Muscle of leg (tissue), 11 donors: ENCODE measurements around the gene TBC1D16. TPM values are rescaled to one million over a fixed set of nuclear protein-coding genes. Genes with fewer than 3 reads are reported as not detected.

Source experiments
- DNase-seq: peaks from one replicate; pipeline ENCODE4 v3.0.0; 2013
- H3K27ac ChIP-seq: one replicate; pipeline ENCODE4 v1.5.1; 2013; ENCODE audit warnings: mild to moderate bottlenecking, low read length, control low read depth
- H3K27me3 ChIP-seq: one replicate; pipeline ENCODE4 v1.6.1; 2013; ENCODE audit warnings: low read length; ENCODE audit not compliant: control insufficient read depth, insufficient read depth
- H3K36me3 ChIP-seq: one replicate; pipeline ENCODE4 v1.6.1; 2013; ENCODE audit warnings: low read length; ENCODE audit not compliant: control insufficient read depth, insufficient read depth
- H3K4me1 ChIP-seq: one replicate; pipeline ENCODE4 v1.6.1; 2013; ENCODE audit warnings: low read length; ENCODE audit not compliant: control insufficient read depth, insufficient read depth
- H3K4me3 ChIP-seq: one replicate; pipeline ENCODE4 v1.5.1; 2013; ENCODE audit warnings: low read length, control low read depth
- H3K9me3 ChIP-seq: replicated peaks from 2 replicates; pipeline ENCODE4 v1.6.1; 2013; ENCODE audit warnings: low read depth, low read length; ENCODE audit not compliant: control insufficient read depth
- WGBS: methylation state at CpG from one replicate; pipeline ENCODE4 v1.1.5; 2013; ENCODE audit warnings: missing lambda C conversion rate; ENCODE audit not compliant: insufficient coverage; 5-methylcytosine and 5-hydroxymethylcytosine counted together
- polyA plus RNA-seq, 8 donors: library from polyadenylated mRNA; unstranded; fragments of 120-200 nt; gene quantifications; one replicate each; pipeline versions ENCODE4 v1.2.1 to v1.2.3, GENCODE V29; 2013; ENCODE audit warnings: inconsistent platforms in 1 of 8, low replicate concordance in 1 of 8; ENCODE audit not compliant: insufficient read length in 8 of 8, insufficient read depth in 1 of 8
- total RNA-seq: library from RNA; stranded (reverse); fragments of 120-200 nt; gene quantifications from one replicate; pipeline ENCODE4 v1.2.4, GENCODE V29; 2013

Gene TBC1D16
- total and polyA plus RNA-seq, 9 donors: 22.6 to 43.8 (median 34.1) TPM

DNA sequence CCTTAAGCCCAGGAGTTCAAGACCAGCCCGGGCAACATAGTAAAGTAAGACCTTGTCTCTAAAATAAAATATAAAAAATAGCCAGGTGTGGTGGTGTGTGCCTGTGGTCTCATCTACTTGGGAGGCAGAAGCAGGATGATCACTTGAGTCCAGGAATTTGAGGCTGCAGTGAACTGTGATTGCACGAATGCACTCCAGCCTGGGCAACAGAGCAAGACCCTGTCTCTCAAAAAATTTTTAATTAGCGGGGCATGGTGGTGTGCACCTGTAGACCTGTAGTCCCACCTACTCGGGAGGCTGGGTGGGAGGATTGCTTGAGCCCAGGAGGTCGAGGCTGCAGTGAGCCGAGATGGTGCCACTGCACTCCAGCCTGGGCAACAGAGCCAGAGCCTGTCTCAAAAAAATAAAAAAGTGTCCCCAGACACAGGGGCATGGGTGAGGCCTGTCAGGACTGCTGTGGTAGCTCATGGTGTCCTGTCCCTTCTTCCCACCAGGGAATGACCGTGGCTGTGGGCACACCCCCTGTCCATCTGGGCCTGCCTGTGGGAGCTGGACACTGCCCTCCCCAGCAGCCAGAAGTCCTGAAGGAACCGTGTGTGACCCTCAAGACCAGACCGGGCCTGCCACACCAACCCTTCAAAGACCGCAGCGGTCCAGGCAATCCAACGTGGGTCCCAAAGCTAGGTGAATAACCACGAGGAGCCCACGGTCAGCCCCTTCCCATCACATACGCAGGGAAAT lies 34.9 kb upstream of the TBC1D16 start:
- Histone ChIP-seq H3K27ac (peak overlapping the region; percentile 88), H3K9me3 (no peaks in the 10 kb centered on the region), H3K4me1 (peaks cover 23% of the 10 kb centered on the region), H3K36me3 (peaks cover 11% of the 10 kb centered on the region), H3K4me3 (peak overlapping the region; percentile 24), H3K27me3 (no peaks in the 10 kb centered on the region)
- DNase-seq: no peak
- 89% methylated on average over 14 of the region's 15 CpGs for WGBS

DNA sequence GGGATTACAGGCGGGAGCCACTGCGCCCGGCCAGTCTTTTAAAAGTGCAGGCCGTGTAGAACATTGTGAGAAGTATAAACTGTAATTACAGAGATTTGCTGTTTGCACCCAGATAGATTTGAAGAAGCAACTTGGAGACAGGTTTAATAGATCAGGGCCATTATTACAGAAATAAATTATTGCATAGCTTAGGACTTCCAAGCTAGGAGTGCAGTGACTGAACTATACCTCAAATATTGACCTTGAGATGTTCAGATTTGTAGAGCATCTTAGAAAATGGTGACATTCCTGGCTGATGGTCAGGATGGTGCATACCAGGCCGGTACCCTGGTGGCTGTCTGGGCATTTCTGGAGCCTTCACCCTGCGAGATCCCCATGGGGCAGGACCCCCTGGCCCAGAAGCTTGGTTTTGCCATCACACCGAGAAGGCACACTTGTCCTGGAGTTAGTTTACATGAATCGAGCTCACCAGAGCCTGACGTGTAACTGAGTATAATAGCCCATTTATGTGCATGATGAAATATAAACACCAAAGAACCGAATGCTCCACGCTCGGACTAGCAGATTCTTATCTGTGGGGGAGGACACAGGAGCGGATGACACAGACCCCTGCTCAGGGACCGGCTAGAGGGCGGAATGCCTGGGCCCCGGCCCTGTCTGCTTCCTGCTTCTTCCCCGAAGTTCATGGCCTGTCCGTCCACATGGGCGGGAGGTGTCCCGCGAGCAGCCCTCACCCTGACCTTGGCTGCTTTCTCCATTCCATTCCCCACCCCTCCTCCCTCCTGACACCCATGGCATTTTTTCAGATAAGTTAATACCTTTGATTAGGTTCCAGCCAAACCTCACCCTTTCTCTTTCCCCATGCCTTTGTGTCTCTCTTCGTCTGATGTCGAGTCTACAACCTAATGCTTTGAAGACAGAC lies 32.9 kb upstream of the TBC1D16 start:
- Histone ChIP-seq H3K27me3 (no peaks in the 10 kb centered on the region), H3K27ac (peak overlapping the region; percentile 20), H3K4me3 (no peak overlapping the region), H3K4me1 (peaks cover 23% of the 10 kb centered on the region), H3K9me3 (no peaks in the 10 kb centered on the region), H3K36me3 (peaks cover 17% of the 10 kb centered on the region)
- WGBS: 55% methylated on average over 21 of the region's 23 CpGs
- DNase-seq: no peak

DNA sequence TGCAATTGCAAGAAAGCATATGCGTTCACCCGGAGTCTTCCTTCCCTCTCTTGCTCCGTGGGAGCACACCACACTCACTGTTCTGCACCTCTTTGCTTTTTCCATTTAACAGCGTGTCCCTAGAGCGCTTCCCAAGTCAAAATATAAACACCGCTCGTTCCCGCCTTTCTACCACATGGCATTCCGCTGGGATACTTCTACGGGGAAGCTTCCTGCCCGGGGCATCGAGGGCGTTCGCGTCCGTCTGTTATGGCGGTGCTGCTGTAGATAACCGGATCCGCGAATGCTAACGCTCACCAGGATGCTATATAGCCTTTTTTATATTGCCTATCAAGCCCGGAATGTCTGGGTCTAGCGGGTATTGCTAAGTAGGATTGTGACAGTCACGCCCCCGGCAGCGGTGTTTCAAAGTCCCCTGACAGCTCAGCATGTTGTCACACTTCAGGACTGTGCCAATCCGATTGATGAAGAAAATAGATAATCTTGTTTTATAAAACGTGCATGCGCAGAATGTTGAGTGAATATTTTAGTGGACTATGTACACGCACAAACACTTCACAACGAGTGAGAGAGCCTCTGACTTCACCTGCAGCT lies 31.8 kb upstream of the TBC1D16 start:
- H3K4me3 ChIP-seq: no peak overlapping the region
- peaks cover 17% of the 10 kb centered on the region for H3K36me3 ChIP-seq
- H3K27me3 ChIP-seq: no peaks in the 10 kb centered on the region
- H3K27ac ChIP-seq: no peak overlapping the region
- WGBS: 88% methylated on average over 20 of the region's 31 CpGs
- peaks cover 23% of the 10 kb centered on the region for H3K4me1 ChIP-seq
- DNase-seq: no peak
- H3K9me3 ChIP-seq: no peaks in the 10 kb centered on the region

DNA sequence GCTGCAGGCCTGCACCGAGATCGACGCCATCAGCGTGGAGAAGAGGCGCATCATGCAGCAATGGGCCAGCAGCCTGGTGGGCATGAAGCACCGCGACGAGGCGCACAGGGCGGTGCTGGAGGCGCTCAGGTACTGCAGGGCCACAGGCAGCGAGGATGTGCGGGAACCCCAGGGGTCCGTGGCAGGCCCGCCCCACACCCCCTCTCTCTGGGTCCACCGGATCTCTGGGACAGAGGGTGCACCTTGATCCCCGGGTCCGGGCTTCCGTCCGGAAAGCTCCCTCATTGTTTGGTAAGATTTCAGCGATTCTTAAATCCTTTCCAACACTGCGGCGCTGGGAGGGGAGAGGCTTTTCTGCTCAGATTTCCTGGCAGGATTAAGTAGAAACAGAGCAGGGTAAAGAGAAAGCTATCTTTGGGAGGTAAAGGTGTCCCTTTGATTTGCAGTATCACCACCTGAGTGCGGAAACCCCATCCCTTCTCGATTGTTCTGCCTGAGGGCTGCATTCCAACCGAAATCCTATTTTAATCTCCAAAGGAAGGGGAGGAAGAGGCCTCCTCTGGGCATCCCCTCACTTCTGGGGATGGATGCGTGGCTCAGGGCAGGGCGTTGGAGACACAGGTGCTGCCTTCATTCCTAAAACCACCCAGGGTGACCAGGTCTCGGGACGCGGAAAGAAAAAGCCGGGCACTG lies 30.0 kb upstream of the TBC1D16 start:
- 76% methylated on average over 14 of the region's 32 CpGs for WGBS
- no peaks in the 10 kb centered on the region for H3K27me3 ChIP-seq
- DNase-seq: peak; percentile 31
- no peak overlapping the region for H3K27ac ChIP-seq
- H3K36me3 ChIP-seq: peaks cover 20% of the 10 kb centered on the region
- H3K4me3 ChIP-seq: no peak overlapping the region
- H3K9me3 ChIP-seq: no peaks in the 10 kb centered on the region
- H3K4me1 ChIP-seq: peaks cover 13% of the 10 kb centered on the region

DNA sequence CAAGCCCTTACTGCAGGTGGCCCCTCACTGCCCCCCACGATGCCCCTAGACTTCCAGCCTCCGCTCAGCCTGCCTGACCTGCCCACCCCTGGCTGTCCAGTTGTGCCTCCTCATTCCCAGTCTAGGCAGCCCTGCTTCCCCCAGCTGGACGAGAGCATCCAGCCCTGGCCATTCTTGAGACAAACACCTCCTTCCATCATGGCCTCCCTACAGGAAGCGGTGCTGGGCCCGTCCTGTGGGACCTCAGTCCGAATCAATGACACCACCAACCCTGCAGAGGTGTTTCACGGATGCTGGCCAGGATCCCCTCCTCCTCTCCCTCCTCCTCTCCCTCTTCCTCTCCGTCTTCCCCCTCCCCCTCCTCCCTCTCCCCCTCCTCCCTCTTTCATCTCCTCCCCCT lies 29.0 kb upstream of the TBC1D16 start:
- H3K27me3 ChIP-seq: no peaks in the 10 kb centered on the region
- 66% methylated on average over 8 of the region's 8 CpGs for WGBS
- H3K27ac ChIP-seq: no peak overlapping the region
- H3K36me3 ChIP-seq: peaks cover 23% of the 10 kb centered on the region
- H3K9me3 ChIP-seq: no peaks in the 10 kb centered on the region
- H3K4me1 ChIP-seq: peaks cover 11% of the 10 kb centered on the region
- DNase-seq: no peak
- no peak overlapping the region for H3K4me3 ChIP-seq

DNA sequence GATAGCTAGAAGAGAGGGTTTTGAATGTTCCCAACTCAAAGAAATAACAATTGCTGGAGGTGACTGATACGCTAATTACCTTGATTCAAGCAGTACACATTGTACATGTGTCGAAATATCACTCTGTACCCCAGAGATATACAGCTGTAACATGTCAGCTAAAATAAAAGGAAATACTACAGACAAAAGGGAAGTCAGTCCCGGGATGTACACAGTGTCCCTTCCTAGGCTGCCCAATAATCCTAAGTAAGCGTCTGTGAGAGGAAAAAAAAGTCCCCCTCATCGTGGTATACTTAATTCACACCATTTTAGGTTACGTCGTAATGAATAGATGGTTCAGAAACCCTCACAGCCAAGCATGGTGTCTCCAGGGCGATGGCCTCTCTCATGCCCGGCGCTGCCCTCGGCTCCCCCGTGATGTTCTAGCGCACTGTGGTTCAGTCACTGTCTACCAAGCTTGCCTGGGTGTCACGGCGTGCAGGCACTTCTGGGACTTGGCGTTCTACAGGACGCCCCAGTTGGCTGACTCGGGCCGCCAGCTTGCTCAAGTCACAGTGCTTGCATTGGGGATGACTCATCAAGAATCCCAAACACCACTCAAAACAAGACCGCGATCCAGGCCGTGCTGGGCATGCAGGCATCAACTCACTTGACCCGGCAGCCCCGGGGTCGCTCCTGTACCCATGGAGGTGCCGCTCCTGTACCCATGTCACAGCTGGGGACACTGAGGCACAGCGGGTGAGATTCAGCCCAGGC lies 28.3 kb upstream of the TBC1D16 start:
- peaks cover 10% of the 10 kb centered on the region for H3K4me1 ChIP-seq
- WGBS: 86% methylated on average over 22 of the region's 27 CpGs
- peaks cover 25% of the 10 kb centered on the region for H3K36me3 ChIP-seq
- no peak for DNase-seq
- no peaks in the 10 kb centered on the region for H3K9me3 ChIP-seq
- H3K4me3 ChIP-seq: no peak overlapping the region
- no peak overlapping the region for H3K27ac ChIP-seq
- no peaks in the 10 kb centered on the region for H3K27me3 ChIP-seq

DNA sequence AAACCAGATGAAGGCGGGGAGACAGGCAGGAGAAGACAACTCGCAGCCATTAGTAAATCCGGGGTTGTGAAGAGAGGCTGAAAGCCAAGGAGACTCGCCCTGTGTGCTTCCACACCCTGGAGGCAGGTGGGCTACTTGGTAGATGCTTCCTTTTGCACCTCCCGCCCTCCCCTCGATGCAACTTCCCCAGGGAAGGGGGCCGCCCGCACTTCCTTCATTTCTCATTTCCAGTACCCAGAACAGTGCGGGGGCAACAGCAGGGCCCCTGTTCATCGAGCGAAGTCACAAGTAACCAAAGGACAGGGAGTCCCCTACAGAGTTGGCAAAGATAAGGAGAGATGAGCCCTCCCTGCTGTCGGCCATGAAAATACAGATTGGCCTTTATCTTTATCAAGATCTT lies 25.7 kb upstream of the TBC1D16 start:
- Histone ChIP-seq H3K36me3 (peaks cover 22% of the 10 kb centered on the region), H3K27me3 (no peaks in the 10 kb centered on the region), H3K9me3 (no peaks in the 10 kb centered on the region), H3K4me3 (no peak overlapping the region), H3K4me1 (peaks cover 3% of the 10 kb centered on the region), H3K27ac (no peak overlapping the region)
- DNase-seq: no peak
- 77% methylated on average over 3 of the region's 12 CpGs for WGBS

DNA sequence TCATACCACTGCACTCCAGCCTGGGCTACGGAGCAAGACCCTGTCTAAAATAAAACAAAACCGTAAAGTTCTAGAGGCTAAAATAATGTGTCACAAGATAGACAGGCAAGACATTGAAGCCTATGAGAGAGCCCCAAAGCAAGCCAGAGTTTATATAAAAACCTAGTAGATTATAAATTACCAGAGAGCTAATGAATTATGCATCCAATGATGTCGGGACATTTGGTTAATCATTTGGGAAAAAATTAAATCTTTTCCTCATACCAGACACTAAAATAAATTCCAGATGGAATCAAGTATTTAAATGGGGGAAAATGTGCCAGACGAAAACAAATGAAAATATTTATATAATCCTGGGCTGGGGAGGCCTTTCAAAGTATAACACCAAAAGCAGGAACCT lies 25.0 kb upstream of the TBC1D16 start:
- Histone ChIP-seq H3K27me3 (no peaks in the 10 kb centered on the region), H3K4me3 (no peak overlapping the region), H3K4me1 (peaks cover under 1% of the 10 kb centered on the region), H3K9me3 (no peaks in the 10 kb centered on the region), H3K27ac (no peak overlapping the region), H3K36me3 (peaks cover 22% of the 10 kb centered on the region)
- no peak for DNase-seq
- no CpG with 5 or more reads among the region's 4 CpGs for WGBS

DNA sequence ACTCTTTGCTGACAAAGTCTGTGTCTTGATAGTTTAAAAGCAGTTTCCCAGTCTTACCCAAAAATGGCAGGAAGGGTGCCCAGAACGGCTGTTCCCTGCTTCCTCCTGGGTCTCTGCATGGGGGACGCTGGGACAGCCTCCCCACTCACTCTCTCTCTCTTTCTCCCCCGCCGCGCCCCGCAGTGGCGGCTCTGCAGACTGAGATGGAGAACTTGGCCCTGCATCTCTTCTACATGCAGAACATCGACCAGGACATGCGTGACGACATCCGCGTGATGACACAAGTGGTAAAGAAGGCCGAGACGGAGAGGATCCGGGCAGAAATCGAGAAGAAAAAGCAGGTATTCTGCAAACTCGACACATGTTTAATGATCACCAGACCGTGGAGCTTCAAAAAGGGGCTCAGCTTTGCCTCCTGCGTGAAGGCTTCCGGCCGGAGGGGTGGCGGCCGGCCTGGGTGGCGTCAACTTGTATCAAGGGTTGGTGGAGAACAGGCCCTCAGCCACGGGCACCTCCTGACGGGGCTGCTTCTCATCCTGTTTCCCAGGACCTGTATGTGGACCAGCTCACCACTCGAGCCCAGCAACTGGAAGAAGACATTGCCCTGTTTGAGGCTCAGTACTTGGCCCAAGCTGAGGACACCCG lies 22.8 kb upstream of the TBC1D16 start:
- H3K27ac ChIP-seq: no peak overlapping the region
- no peak for DNase-seq
- no peaks in the 10 kb centered on the region for H3K4me1 ChIP-seq
- H3K4me3 ChIP-seq: no peak overlapping the region
- H3K27me3 ChIP-seq: no peaks in the 10 kb centered on the region
- peaks cover 16% of the 10 kb centered on the region for H3K36me3 ChIP-seq
- WGBS: 96% methylated on average over 28 of the region's 28 CpGs
- no peaks in the 10 kb centered on the region for H3K9me3 ChIP-seq
